Vagina (tissue), 2 donors: ENCODE data around the gene TRABD2A.

Experiments
- POLR2A ChIP-seq, 2 donors: fragments of 450-650 bp; IDR thresholded peaks; one replicate each; pipeline ENCODE4 v1.6.1; 2017; ENCODE audit warnings: antibody characterized with exemption in 2 of 2, mild to moderate bottlenecking in 2 of 2, moderate library complexity in 2 of 2
- POLR2AphosphoS5 ChIP-seq, 2 donors: sonication (generic); formaldehyde crosslinking; IDR thresholded peaks; one replicate each; pipeline ENCODE4 v1.9.0; 2017; ENCODE audit warnings: antibody characterized with exemption in 2 of 2, mild to moderate bottlenecking in 2 of 2, low read depth in 1 of 2; ENCODE audit not compliant: insufficient read depth in 1 of 2
- TF ChIP-seq, protein P1 (sequence below), 3 experiments: fragments of 450-650 bp in 2 of 3; fragments of 200-600 bp in 1 of 3; sonication (generic) in 1 of 3; IDR thresholded peaks; one replicate each; pipeline ENCODE4 v1.5.1; 2017 to 2019; ENCODE audit warnings: antibody characterized with exemption in 3 of 3, mild to moderate bottlenecking in 2 of 3, moderate library complexity in 2 of 3

DNA sequence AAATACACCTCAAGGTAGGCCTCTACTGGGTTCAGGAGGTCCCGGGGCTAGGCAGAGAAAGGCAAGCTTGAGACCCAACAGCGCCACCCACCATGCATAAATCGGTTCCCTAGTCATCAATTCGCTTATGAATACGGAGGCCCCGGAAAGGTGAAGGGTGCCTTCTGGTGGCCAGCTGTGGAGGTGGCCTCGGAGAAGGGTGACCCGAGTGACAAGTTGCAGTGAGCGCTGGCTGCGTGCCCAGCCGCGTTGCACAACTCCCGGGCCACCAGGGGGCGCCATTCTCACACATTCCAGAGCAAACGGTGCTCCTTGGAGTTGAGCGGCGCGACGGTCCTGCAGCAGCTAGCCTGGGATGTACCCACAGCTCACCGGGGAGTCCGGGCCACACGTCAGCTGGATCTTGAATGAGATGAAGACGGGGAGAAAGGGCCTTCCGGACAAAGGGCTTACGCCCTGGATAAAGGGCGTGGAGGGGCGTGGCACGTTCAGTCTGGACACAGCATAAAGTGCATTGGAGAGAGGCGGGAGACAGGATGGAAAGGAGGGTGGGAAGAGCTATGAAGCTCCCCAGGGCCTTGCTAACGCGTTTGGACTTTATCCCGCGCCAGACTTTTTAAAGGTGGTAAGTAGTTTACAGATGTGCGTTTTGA is 45.0 kb upstream of the TRABD2A start:
- TF ChIP-seq, protein P1, sequence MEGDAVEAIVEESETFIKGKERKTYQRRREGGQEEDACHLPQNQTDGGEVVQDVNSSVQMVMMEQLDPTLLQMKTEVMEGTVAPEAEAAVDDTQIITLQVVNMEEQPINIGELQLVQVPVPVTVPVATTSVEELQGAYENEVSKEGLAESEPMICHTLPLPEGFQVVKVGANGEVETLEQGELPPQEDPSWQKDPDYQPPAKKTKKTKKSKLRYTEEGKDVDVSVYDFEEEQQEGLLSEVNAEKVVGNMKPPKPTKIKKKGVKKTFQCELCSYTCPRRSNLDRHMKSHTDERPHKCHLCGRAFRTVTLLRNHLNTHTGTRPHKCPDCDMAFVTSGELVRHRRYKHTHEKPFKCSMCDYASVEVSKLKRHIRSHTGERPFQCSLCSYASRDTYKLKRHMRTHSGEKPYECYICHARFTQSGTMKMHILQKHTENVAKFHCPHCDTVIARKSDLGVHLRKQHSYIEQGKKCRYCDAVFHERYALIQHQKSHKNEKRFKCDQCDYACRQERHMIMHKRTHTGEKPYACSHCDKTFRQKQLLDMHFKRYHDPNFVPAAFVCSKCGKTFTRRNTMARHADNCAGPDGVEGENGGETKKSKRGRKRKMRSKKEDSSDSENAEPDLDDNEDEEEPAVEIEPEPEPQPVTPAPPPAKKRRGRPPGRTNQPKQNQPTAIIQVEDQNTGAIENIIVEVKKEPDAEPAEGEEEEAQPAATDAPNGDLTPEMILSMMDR (IDR thresholded peaks at IDR 0.05), result peak; percentile 93 to 97 (median 93)
- TF ChIP-seq POLR2AphosphoS5 (IDR thresholded peaks at IDR 0.05; ENCODE audit: insufficient read depth in 1 of 2, low read depth in 1 of 2) (peak; percentile 22 to 69), POLR2A (IDR thresholded peaks at IDR 0.05) (no peak)
